GM21737 (cell line): Measurements from ENCODE around the gene PATJ.
"Not testable (repeated sequence)": the region's sequence is repeated elsewhere in the genome, so short reads cannot be mapped to it uniquely, and the experiment has no call there.

Experiments
- ATAC-seq: cut with Tn5 transposase; IDR thresholded peaks from one replicate; pipeline ENCODE4 v1.9.1; 2021; ENCODE audit warnings: mild to moderate bottlenecking, moderate library complexity; ENCODE audit not compliant: unreplicated experiment

The PATJ gene

DNA sequence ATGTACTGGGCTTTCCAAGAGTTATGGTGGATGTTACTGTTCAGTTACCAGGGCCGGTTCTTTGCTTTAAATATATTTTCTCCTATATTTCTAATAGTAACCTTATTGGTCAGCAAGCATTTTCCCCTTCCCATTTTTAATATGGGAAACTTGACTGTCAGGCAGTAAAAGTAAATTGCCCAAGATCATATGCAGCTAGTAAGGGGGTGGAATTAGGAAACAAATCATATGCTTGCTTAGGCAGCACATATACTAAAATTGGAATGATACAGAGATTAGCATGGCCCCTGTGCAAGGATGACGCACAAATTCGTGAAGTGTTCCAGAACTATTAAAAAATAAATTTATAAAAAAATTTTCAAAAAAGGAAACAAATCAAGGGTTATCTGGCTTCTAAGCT lies 73.9 kb downstream of the PATJ start:
- ATAC-seq = no peak

DNA sequence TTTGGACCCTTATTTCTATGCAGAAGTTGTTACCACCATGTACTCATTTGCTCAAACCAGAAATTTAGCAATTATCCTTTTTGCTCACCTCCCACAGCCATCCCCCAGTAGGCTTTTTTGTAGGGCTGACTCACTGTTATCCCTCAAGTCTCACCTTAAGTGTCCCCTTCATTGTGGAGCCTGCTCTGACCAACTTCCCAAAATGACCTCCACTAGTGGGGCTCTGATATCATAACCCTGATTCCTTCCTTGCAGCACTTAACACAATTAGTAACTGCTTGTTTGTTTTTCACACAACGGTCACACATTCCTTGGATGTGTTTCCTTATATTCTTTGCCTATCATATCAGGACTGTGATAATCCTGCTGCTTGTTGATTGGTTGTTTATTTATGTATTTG lies 76.7 kb downstream of the PATJ start:
- no peak for ATAC-seq

DNA sequence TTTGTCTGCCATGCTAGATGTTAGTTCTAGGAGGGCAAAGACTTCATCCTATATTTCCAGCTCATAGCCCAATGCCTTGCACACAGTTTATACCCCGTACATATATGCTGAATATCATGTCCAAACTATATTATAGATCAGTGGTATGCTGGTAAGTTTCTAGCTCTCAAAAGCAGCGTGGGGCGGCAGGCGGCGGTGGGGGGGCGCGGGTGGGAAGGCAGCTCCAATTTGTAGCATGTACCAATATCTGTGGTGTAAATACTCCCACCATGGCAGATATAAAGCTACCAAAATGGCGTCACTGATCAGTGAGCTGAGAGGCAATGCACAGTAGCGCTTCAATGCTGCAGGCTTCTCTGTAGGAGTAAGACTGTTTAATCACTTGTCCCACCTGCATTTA lies 77.1 kb downstream of the PATJ start:
- no peak for ATAC-seq

DNA sequence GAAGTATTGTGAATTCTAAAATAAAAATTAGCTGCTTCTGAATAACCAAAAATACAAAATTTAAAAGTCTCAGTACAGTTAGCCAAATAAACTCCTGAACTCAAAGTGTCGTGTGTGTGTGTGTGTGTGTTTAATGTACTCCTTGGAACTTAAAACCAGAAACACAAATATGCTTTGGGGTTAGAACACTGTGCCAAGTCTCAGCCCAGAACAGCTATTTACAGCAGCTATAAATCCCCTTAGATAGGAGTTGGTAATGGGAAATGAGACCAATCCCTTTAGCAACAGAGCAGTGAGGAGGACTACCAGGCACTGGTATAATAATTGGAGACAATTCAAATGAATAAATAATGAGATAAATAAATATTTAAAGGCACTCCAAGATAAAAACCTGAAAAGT lies 83.1 kb downstream of the PATJ start:
- ATAC-seq = no peak

DNA sequence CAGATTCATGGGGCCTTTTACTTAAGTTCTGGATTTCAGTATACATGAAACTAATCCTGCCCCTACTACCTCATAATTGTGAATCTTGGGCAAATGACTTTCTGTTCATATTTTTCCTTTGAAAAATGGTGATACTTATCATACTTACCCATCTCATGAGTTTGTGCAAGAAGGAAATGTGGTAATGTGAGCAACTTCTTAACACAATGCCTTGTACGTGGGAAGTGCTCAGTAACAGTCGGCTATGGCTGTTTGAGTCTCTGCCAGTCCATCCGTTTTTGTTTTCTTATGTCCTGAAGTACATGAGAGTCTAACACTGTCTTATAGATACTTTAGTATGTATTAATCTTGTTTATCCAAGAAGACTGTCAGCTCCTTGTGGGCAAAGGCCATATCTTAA lies 86.5 kb downstream of the PATJ start:
- ATAC-seq = no peak

DNA sequence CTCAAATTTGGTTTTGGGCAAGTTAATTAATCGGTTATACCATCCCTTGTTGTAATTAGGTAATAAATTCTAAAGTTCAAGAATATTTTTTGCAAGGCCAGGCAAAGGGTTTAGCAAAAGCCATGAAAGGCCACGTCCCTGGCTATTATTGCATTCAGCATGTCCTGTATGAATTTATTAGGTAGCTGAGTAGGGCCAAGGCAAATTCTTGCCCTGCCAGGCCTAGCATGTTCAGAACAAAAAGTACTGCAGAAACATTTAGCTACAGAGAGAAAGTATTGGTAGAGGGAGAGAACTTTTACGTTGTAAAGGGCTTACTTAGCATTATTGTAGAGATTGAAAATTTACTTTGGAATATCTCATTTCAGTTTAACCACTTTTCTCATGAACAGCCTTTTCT lies 94.4 kb downstream of the PATJ start:
- ATAC-seq = no peak

DNA sequence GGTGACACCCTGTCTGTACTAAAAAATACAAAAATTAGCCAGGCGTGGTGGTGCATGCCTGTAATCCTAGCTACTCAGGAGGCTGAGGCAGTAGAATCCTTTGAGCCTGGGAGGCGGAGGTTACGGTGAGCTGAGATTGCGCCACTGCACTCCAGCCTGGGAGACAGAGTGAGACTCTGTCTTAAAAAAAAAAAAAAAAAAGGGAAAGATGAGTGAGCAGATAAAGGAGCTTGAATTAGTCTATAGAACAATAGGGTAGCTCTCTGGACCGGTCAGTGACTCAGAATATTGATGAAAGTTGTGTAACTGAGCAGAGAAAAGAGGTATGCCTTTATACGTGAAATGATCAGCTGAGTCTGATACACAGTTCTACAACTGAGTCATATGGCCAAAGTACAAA lies 95.3 kb downstream of the PATJ start:
- not testable (repeated sequence) for ATAC-seq

DNA sequence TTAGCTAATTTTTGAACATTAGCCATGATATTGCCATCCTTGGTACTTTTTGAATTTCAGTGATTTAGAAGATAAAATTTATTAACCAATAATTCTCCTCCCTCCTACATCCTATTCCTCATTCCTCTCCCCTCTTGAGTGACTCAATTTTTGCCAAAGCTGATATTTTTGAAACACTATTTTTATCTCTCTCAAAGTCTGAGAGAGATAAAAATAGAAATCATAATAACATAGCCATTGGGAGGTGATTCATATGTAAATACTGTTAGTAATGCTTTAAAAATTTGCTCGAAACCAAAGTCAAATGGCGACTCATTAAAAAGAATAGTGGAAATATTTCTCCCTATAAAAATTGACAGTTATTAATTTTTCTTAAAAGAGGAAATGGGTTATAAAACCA lies 97.4 kb downstream of the PATJ start:
- ATAC-seq = no peak

DNA sequence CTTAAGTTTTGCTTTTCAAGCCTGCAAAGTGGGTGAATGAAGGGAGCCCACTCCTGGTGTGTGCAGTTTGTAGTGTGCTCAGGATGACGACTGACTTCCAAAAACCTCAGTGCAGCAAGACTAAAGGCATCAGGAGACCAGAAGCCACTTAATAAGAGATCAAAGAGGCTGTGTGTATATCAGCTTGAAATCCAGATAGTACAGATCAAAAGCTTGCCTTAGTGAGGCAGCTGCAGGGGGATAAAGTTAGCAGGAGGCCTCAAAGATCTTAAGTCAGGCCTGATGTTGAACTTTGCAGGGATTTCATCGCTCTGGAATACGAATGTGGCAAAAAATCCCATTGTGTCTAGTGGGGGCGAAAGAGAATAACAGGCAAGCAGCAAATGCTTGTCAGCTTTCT lies 99.8 kb downstream of the PATJ start:
- ATAC-seq = no peak

DNA sequence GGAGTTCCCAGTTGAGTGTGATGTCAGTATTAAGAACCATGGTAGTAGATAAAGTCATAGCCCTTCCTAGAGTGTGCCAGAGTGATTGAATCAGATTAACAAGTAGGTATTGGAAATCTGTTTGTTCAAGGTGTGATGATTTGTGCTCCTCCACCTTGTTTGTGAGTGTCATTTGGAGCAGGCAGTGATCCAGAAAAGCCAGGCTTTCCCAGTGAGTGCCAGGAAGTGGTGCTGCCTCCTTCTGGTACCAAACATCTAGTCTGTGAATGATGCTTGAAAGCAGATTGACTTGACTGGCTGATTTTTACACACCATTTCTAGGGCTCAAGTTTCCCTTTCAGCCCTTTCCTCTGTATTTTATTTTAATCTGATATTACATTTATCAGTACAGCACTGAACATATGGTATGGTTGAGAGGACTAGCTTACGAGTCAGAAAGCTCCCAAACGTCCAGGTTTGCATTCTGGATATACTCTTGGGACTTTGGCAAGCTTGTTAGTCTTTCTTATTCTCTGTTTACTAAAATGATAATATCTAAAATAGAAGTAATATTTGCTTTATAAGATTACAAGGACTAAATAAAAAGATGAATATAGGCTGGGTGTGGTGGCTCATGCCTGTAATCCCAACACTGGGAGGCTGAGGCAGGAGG lies 100.7 kb downstream of the PATJ start:
- ATAC-seq = no peak

DNA sequence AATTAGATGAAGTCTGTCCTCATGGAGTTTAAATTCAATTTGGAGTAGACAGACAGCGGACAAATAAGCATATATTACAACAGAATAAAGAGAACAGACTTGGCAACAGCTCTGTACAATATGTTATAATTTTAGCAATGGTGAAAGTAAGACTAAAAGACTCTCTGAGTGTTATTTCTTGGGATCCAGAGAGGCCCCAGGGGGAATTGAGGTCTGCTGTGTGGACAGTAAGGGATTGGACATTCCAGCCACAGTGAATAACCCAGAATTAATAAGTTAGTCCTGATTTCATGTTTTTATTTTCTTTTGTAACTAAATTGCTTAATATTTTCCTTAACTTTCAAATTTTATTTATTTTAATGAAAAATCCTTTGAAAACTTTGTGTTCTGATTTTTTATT lies 101.7 kb downstream of the PATJ start:
- ATAC-seq = no peak

DNA sequence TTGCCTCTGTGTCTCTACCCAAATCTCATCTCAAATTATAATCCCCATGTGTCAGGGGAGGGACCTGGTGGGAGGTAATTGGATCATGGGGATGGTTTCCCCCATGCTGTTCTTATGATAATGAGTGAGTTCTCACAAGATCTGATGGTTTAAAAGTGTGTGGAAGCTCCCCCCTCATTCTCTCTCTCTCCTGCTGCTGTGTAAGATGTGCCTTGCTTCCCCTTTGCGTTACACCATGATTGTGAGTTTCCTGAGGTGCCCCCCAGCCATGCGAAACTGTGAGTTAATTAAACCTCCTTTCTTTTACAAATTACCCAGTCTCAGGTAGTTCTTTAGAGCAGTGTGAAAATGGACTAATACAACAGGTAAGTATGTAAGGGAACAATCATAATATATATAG lies 102.4 kb downstream of the PATJ start:
- ATAC-seq = not testable (repeated sequence)

DNA sequence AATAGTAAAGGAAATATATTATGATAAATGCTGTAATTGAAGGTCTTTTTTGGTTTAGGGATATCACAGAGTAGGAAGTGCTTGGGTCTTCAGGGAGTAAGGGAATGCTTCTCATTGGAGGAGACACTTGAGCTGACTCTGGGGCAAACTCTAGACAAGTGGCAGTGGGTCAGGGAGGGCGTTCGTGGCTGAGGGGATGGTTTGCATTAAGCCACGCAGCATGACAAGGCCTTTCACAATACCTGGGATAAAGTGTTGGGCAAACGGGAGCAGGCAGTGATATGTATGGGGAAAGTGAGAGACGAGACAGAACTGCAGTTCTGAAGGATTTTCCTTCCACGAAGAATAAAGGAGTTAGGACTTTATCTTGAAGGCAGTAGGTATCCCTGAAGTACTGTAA lies 109.0 kb downstream of the PATJ start:
- ATAC-seq = no peak

DNA sequence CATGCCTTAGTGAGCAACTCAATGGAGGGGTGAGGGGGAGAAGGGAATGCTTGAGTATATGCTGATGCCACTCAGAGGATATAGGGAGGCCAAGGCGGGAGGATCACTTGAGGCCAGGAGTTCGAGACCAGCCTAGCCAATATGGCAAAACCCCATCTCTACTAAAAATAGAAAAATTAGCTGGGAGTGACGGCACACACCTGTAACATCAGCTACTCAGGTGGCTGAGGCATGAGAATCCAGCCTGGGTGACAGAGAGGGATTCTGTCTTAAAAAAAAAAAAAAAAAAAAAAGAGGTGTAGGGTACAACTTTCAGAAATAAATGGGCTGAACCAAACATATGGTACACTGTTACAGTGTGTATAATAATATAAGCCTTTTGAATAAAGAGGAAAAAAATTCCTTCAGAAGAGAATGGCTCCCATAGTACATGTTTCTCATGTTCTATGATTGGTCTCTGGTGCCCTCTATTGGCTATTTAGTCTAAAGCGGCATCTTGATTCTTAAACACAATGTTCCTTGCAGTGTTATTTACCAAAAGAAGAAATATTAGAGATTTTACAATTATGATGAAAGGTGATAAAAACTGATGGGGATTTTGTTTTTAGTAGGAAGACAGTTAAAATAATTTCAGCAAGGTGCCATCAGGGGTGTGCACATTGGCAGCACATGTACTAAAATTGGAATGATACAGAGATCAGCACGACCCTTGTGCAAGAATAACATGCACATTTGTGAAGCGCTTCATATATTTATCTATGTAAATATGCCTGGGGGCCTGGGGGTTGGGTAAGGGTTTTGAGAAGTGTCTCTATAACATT lies 109.8 kb downstream of the PATJ start:
- no peak for ATAC-seq

DNA sequence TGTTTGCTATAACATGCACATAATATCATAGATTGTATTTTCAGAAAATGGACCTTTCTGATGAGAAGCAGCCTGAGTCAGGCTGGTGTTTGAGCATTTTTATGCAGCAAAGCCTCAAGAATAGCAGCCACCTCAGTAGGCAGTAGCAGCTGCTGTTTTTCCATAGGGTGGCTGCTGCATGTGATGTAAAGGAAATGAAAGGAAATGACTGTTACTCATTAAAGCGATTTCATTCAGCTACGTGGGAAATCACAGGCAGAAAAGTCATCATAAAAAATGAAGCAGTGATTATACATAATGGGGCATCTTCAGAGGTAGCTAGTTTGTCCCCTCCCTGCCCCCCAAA lies 110.4 kb downstream of the PATJ start:
- ATAC-seq = no peak

DNA sequence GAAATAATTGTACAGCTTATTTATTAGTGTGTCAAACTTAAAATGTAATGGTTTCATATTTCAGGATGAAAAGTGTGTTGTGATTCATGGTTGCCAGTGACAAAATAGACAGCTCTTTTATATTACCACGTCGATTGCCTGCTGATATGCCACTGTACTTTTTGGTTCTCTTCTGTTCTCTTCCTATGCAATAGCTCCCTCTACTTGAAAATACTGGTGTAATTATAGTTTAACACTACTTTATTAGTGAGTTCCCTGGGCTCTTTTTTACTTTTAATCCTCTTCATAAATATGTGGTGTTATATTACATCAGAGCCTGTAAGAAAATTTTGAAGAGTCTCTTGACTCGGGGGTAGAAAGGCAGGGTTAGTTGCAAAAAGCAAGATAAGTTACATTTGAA lies 111.3 kb downstream of the PATJ start:
- ATAC-seq = no peak

DNA sequence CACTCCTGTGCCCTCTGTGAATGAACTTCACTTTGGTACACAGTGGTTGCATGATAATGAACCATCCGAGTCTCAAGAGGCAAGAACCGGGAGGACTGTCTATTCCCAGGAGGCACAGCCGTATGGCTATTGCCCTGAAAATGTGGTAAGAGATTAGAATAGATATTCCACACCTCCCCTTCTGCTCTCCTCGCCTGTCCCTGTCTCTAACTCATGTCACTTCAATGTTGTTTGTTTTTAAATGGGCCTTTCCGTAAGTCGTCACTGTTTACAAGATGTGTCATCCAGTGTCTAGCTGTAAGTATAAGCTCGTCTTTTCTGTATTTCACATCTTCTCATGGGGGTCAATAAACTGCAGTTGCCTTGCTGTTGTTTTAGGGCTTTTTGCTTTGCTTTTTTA lies 122.2 kb downstream of the PATJ start:
- ATAC-seq = no peak

DNA sequence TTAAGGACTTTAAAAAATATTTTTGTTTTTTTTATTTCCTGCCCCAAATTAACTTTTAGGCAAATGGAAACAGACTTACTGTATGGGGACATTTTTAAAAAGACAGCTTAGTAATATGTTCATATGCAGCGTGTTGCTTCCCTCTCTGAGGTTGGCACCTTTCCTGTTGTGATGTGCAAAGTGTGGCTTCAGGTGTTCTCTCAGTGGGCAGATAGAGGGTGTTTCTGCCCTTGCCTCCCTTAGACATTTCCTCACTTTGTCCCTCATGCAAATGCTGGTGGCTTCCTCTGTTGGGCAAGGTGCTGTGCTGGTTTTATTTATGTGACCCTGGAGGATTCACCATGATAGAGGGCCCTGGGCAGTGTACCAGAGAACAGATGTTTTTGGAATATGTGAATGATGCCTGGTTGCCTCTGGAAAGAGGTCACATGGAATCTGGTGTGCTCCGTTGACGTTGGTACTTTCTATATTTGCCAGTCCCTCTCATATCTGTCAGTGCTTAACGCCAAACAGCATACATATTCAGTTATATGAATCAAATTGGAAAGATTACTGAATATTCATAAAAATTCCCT lies 123.5 kb downstream of the PATJ start:
- ATAC-seq = no peak

DNA sequence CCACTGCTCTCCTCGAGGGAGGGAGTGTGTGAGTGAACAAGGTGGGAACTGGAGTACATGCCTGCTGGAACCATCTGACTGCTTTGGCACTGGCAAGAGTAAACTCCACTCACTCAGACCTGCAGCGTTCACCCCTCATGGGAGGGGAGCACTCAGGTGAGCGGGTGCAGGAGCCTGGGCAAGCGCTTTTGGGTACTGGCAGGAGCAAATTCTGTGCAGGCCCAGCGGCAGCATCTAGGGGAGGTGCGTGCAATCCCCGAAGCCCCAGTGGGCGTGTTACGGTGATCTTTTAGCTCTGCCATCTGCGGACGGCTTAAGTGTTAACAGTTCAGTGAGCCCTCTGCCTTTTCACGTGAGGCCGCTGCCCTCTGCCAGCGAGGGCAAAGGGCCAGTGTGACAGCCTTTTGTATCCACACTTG lies 127.4 kb downstream of the PATJ start:
- no peak for ATAC-seq

DNA sequence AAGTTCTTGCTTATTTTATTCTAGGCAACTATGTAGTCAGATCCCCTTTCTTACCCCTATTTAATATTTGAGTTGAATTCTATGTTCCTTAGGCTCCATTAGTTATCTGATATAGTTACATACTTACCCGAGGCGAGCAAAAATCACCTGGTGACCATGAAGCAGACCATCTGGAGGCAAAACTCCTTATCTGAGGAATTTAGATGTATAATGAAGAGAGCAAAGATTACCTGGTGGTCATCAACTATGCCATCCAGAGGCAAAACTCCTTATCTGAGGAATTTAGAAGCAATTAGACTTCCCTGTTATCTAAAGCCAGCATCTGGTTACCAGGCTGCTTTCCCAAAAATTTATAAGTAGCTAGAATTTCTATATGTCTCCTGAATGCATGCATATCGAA lies 129.9 kb downstream of the PATJ start:
- no peak for ATAC-seq

DNA sequence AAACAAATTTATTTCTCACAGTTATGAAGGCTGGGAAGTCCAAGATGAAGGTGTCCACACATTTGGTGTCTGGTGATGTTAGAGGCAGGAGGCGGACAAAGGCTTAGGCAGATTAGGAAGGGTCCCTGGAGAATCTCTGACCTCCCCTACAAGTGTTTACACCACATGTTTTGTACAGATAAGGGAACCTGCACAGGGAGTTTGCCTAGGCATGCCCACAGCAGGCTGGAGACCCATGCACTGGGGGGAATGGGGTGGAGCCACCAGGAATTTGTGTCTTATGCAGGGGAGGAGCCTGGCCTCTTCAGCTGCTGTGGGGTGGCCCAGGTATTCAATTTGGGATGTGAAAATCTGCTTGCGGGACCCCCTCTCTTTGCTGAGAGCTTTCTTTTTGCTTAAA lies 131.3 kb downstream of the PATJ start:
- ATAC-seq = no peak

DNA sequence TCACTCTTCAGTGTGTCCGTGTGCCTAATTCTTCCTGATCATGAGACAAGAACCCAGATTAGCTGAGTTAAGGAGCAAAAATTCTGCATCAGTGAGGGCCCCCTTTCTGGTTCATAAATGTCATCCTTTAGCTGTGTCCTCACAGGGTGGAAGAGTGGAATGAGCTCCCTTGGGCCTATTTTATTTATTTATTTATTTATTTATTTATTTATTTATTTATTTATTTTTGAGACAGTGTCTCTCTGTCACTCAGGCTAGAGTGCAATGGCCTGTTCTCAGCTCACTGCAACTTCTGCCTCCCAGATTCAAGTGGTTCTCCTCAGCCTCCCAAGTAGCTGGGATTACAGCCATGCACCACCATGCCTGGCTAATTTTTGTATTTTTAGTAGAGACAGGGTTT lies 131.7 kb downstream of the PATJ start:
- no peak for ATAC-seq
